ENCODE results near the gene RSPH9. TPM values are rescaled to one million over a fixed set of nuclear protein-coding genes. Genes with fewer than 3 reads are reported as not detected.

RSPH9 gene
- total RNA-seq, 2 experiments from 2014 or later: not detected

DNA sequence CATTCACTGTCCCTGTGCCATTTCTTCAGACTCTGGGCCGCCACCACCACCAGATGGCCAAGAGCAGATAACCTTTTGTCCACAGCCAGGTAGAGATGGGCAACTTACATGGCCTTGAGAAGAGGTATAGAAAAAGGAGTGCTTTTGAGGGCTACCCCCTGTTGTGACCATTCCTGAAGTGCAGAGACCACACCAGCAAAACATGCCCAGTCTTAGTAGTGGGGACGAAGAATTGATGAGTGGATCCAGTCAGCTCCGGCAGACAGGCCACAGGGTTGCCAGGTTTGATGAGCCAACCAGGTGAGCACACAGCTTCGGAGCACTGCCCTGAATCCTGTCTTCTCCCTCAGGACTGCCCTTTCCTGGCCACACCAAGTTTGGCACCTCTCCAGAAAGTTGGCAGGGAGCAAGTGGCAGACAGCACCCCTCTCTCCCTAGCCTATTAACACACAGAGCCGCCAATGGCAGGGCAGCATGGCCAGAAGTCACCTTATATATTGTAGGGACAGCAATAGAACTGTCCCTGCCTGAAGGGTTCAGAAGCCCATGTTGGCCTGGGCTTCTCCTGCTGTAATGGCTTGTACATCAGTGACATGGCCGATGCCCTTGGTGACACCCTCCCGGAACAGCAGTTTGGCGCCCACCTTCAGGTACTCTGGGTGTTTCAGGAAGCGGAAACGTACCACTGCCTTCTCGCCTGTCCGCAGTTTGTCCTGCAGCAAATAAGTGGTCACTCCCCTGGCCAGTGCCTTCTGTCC lies 23.6 kb upstream of the RSPH9 start:
- CTCF ChIA-PET: no interaction called here
- H3K36me3 Mint-ChIP-seq (ENCODE audit: low read depth): peaks cover 61% of the 10 kb centered on the region
- no peaks in the 10 kb centered on the region for H3K9me3 Mint-ChIP-seq (ENCODE audit: low read depth)
- no peaks in the 10 kb centered on the region for H3K27me3 Mint-ChIP-seq
- no peaks in the 10 kb centered on the region for H3K4me1 Mint-ChIP-seq
- no peak overlapping the region for H3K27ac Mint-ChIP-seq
- no peak overlapping the region for H3K4me3 Mint-ChIP-seq
- intact Hi-C loops (cut with DNase I, micrococcal nuclease): no loop called here
- POLR2A ChIA-PET: interaction anchor here (0.9 kb wide), 1 partner anchor 8 kb away, joined by 3 read pairs; no protein-coding TSS in a partner anchor
- ATAC-seq: no peak
- DNase-seq: no peak

GRCh38 chr6:43621836-43622180 lies 23.0 kb upstream of the RSPH9 start:
- Mint-ChIP-seq H3K27ac (no peak overlapping the region), H3K4me1 (peaks cover 4% of the 10 kb centered on the region), H3K27me3 (no peaks in the 10 kb centered on the region), H3K9me3 (ENCODE audit: low read depth) (no peaks in the 10 kb centered on the region), H3K36me3 (ENCODE audit: low read depth) (peaks cover 60% of the 10 kb centered on the region), H3K4me3 (no peak overlapping the region)
- ChIA-PET POLR2A (interaction anchor here (0.9 kb wide), 1 partner anchor 8 kb away, joined by 3 read pairs; no protein-coding TSS in a partner anchor), CTCF (no interaction called here)
- intact Hi-C loops (cut with DNase I, micrococcal nuclease): no loop called here
- no peak for ATAC-seq
- DNase-seq: no peak

DNA sequence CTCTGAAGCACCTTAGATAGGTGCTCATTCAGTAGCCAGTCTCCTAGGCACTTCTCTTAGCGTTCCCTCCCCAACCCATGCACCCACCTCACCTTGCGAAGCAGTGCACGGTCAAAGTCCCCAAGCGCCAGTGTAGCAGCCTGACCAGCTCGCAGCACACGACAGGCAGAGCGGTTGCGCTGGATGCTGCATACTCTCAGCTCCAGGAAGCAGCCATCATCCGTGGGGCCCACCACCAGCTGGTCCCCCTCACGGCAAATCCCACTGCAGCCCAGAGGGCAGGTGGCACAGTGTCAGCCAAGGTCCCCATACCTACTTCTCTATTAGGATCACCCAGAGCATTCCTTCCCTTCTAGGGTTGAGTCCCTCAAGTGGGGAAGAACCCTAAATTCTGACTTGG lies 22.3 kb upstream of the RSPH9 start:
- intact Hi-C loops (cut with DNase I, micrococcal nuclease): no loop called here
- Mint-ChIP-seq H3K27ac (no peak overlapping the region), H3K4me1 (peaks cover 11% of the 10 kb centered on the region), H3K36me3 (ENCODE audit: low read depth) (peaks cover 58% of the 10 kb centered on the region), H3K9me3 (ENCODE audit: low read depth) (no peaks in the 10 kb centered on the region), H3K27me3 (no peaks in the 10 kb centered on the region), H3K4me3 (no peak overlapping the region)
- DNase-seq (no peak), ATAC-seq (no peak)
- CTCF ChIA-PET: no interaction called here
- POLR2A ChIA-PET: no interaction called here

- H3K27ac Mint-ChIP-seq: no peak overlapping the region
- peaks cover 62% of the 10 kb centered on the region for H3K36me3 Mint-ChIP-seq (ENCODE audit: low read depth)
- peaks cover 22% of the 10 kb centered on the region for H3K4me1 Mint-ChIP-seq
- H3K9me3 Mint-ChIP-seq (ENCODE audit: low read depth): no peaks in the 10 kb centered on the region
- DNase-seq (no peak), ATAC-seq (no peak)
- H3K4me3 Mint-ChIP-seq: no peak overlapping the region
- ChIA-PET CTCF (no interaction called here), POLR2A (no interaction called here)
- intact Hi-C loops (cut with DNase I, micrococcal nuclease): no loop called here
- no peaks in the 10 kb centered on the region for H3K27me3 Mint-ChIP-seq
Measured at GRCh38 chr6:43623880-43624785, 20.7 kb upstream of the RSPH9 start.

DNA sequence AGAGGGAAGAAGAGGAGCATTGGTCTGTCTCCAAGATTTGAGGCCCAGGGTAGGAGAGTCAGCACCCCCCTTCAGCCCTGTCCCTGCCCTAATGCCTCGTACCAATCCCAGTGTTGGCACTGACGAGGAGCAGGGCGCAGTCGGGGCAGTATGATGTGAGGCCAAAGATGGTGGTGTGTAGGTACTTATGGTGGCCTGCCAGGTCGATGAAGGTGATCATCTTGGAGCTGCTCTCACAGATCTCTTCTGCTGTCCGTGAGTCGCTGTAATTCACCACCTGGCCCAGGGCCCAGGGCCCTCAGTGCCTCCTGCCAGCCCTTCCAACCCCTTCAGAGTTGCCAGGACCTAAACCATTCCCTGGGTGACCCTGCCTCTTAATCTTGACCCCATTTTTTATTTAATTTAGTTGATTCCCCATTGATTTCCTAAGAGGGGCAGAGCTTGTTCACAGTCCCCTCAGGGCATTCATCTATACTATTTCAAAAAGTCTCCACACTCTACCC lies 20.0 kb upstream of the RSPH9 start:
- intact Hi-C loops (cut with DNase I, micrococcal nuclease): loop anchor here (5.0 kb wide), 3 partner anchors 48 to 613 kb away; partner anchors contain the start of genes DNPH1 (in 1 of the 2), KLHDC3 (in 1 of the 2), MEA1 (in 1 of the 2) and POLH (in 1 of the 2)
- ChIA-PET CTCF (no interaction called here), POLR2A (interaction anchor here (0.6 kb wide), 1 partner anchor 32 kb away, joined by 4 read pairs; no protein-coding TSS in a partner anchor)
- H3K4me3 Mint-ChIP-seq: no peak overlapping the region
- DNase-seq (no peak), ATAC-seq (no peak)
- H3K9me3 Mint-ChIP-seq (ENCODE audit: low read depth): no peaks in the 10 kb centered on the region
- peaks cover 22% of the 10 kb centered on the region for H3K4me1 Mint-ChIP-seq
- peak overlapping the region; percentile 42 for H3K27ac Mint-ChIP-seq
- H3K36me3 Mint-ChIP-seq (ENCODE audit: low read depth): peaks cover 62% of the 10 kb centered on the region
- H3K27me3 Mint-ChIP-seq: no peaks in the 10 kb centered on the region

DNA sequence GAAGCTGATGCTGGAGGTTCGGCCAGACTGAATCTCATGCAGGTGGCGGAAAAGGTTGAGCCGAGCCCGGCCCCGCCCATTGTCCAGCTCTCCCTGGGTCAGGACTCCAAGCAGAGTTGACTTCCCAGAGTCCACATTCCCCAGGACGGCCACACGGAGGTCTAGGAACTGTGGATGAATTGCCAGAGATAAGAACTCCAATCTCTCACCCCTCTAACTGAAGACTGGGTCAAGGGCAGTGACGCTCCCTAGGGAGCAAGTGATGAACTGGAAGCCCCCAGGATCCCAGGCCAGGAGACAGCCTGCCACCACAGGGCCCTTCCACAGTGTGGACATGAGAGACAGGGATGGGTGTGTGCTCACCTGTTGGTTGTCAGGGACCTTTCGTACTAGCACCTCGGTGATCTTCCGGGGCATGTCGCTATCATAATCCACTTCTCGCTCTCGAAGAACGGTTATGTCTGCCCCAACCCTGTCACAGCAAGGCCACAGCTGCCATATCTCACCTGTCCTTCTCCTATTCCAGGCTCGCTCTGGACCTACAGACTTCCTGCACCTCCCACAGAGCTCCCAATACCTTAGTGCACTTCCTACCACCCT lies 19.3 kb upstream of the RSPH9 start:
- Mint-ChIP-seq H3K9me3 (ENCODE audit: low read depth) (no peaks in the 10 kb centered on the region), H3K27me3 (no peaks in the 10 kb centered on the region), H3K4me3 (no peak overlapping the region), H3K27ac (no peak overlapping the region), H3K36me3 (ENCODE audit: low read depth) (peaks cover 61% of the 10 kb centered on the region), H3K4me1 (peaks cover 27% of the 10 kb centered on the region)
- ATAC-seq (no peak), DNase-seq (no peak)
- intact Hi-C loops (cut with DNase I, micrococcal nuclease): loop anchor here (5.0 kb wide), 3 partner anchors 48 to 613 kb away; partner anchors contain the start of genes DNPH1 (in 1 of the 2), KLHDC3 (in 1 of the 2), MEA1 (in 1 of the 2) and POLH (in 1 of the 2)
- CTCF ChIA-PET: interaction anchor here (0.5 to 0.6 kb wide), 2 partner anchors 35 to 244 kb away, joined by 3 to 4 read pairs; no protein-coding TSS in a partner anchor
- POLR2A ChIA-PET: interaction anchor here (0.6 kb wide), 1 partner anchor 33 kb away, joined by 4 read pairs; no protein-coding TSS in a partner anchor

- ChIA-PET POLR2A (no interaction called here), CTCF (interaction anchor here (0.6 to 1.1 kb wide), 3 partner anchors 19 to 640 kb away, joined by 3 to 7 read pairs (median 3); no protein-coding TSS in a partner anchor)
- peak overlapping the region; percentile 88 for H3K27ac Mint-ChIP-seq
- no peaks in the 10 kb centered on the region for H3K27me3 Mint-ChIP-seq
- intact Hi-C loops (cut with DNase I, micrococcal nuclease): loop anchor here (5.0 kb wide), 3 partner anchors 50 to 615 kb away; partner anchors contain the start of genes DNPH1 (in 1 of the 2), KLHDC3 (in 1 of the 2), MEA1 (in 1 of the 2) and POLH (in 1 of the 2)
- ATAC-seq (no peak), DNase-seq (peak; percentile 39)
- H3K9me3 Mint-ChIP-seq (ENCODE audit: low read depth): no peaks in the 10 kb centered on the region
- peak overlapping the region; percentile 88 for H3K4me3 Mint-ChIP-seq
- peaks cover 49% of the 10 kb centered on the region for H3K36me3 Mint-ChIP-seq (ENCODE audit: low read depth)
- peaks cover 29% of the 10 kb centered on the region for H3K4me1 Mint-ChIP-seq
Measured at GRCh38 chr6:43627008-43627825, 17.6 kb upstream of the RSPH9 start.

DNA sequence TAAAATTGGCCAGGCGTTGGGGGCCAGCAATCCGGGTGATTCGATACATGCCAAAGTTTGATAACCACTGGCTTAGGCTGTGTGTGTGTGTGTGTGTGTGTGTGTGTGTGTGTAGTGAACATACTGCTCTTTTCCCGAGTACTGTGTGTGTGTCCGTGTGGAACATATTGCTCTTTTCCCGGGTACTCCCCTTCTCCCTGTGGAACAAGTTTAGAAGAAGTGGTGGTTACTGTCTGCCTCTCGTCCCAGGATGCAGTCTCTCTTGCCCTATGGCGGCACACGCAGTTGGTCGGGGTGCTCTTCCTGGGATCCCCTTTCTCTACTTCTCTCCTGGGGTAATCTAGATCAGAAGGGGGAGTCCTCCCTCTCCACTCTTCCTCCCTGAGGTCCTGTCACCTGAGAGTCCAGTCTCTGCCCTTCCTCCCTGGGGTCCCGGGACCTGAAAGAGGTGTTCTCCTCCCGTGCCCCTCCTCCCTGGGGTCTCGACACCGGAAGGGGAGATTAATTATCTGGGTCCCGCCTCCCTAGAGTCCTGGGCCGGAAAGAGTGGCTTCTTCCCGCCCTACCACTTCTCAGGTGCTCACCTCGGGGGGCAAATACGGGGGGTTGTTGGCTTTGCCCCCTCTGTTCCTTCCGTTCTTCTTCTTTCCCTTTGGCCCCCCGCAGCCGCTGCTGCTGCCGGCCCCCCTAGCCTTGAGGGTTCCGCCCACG lies 16.3 kb upstream of the RSPH9 start:
- CTCF ChIA-PET: interaction anchor here (0.6 to 1.2 kb wide), 4 partner anchors 38 to 238 kb away, joined by 3 to 8 read pairs (median 3); partner anchors contain the start of genes POLH and XPO5
- intact Hi-C loops (cut with DNase I, micrococcal nuclease): loop anchor here (1.0 to 5.0 kb wide), 12 partner anchors 51 to 618 kb away; partner anchors contain the start of genes POLH (in 2 of the 2), XPO5 (in 2 of the 2), ABCC10 (in 1 of the 2) and DNPH1 (in 1 of the 2)
- peak; percentile 27 for ATAC-seq

DNA sequence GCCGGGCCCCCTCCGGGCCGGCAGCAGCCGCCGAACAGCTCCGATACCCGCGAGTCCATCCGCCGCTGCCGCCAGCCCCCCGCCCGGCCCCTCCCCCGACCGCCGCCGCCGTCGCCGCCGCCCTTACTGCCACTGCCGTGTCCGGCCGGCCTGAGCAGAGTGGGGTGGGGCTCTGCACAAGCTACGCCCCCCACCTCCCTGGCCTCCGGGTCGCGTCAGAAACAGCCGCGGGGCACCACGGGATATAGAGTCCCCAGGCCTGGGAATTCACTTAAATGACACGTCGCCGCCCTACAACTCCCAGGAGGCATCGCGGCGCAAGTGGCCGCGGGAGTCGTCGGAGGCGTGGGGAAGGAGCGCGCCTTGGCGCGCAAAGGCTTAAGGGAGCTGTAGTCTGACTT lies 15.7 kb upstream of the RSPH9 start, which contains the start of gene GTPBP2:
TSS of gene GTPBP2 (minus strand) at position 161 of the 401 bp plus-strand sequence. CDS start at position 59, 102 bp downstream.
- H3K4me1 Mint-ChIP-seq: peaks cover 31% of the 10 kb centered on the region
- peak; percentile 82 for ATAC-seq
- peak; percentile 98 for DNase-seq
- CTCF ChIA-PET: interaction anchor here (0.6 to 1.2 kb wide), 9 partner anchors 11 to 239 kb away, joined by 3 to 8 read pairs (median 4); partner anchors contain the start of genes POLH, RSPH9 and XPO5
- POLR2A ChIA-PET: interaction anchor here (0.6 to 1.7 kb wide), 11 partner anchors 8 to 618 kb away, joined by 3 to 8 read pairs (median 4); partner anchors contain the start of genes HSP90AB1, VEGFA and ZNF318
- H3K27ac Mint-ChIP-seq: peak within 1 kb of the TSS; percentile 100
- no peaks in the 10 kb centered on the region for H3K27me3 Mint-ChIP-seq
- intact Hi-C loops (cut with DNase I, micrococcal nuclease): loop anchor here (1.0 to 5.0 kb wide), 12 partner anchors 52 to 617 kb away; partner anchors contain the start of genes POLH (in 2 of the 2), XPO5 (in 2 of the 2), ABCC10 (in 1 of the 2) and DNPH1 (in 1 of the 2)
- H3K36me3 Mint-ChIP-seq (ENCODE audit: low read depth): peaks cover 34% of the 10 kb centered on the region
- no peaks in the 10 kb centered on the region for H3K9me3 Mint-ChIP-seq (ENCODE audit: low read depth)
- peak within 1 kb of the TSS; percentile 88 for H3K4me3 Mint-ChIP-seq

More for the DNA sequence above, 16.3 kb upstream of the RSPH9 start:
- DNase-seq: peak; percentile 70
- Mint-ChIP-seq H3K4me3 (peak overlapping the region; percentile 88), H3K9me3 (ENCODE audit: low read depth) (no peaks in the 10 kb centered on the region), H3K36me3 (ENCODE audit: low read depth) (peaks cover 39% of the 10 kb centered on the region), H3K4me1 (peaks cover 29% of the 10 kb centered on the region), H3K27me3 (no peaks in the 10 kb centered on the region), H3K27ac (peak overlapping the region; percentile 100)
- POLR2A ChIA-PET: interaction anchor here (0.6 to 1.7 kb wide), 6 partner anchors 41 to 619 kb away, joined by 3 to 8 read pairs (median 4); partner anchors contain the start of genes HSP90AB1 and VEGFA
